ENCODE measurements around the gene PITPNC1.

- TF ChIP-seq CTCF (IDR thresholded peaks at IDR 0.05; ENCODE audit: insufficient read depth, low read depth, low read length) (no peak), EZH2 (IDR thresholded peaks at IDR 0.05; ENCODE audit: insufficient read depth, low read length) (no peak)
Measured at GRCh38 chr17:67476787-67477335, 99.8 kb downstream of the PITPNC1 start.
